ENCODE measurements around the gene PACS2.

GRCh38 chr14:105356927-105357326 is 42.4 kb downstream of the PACS2 start:
- no peak for TF ChIP-seq CTCF (IDR thresholded peaks at IDR 0.05; ENCODE audit: insufficient read depth, low read length)
- no peak for TF ChIP-seq REST (IDR thresholded peaks at IDR 0.05; ENCODE audit: insufficient replicate concordance, low read depth)
- no peak for TF ChIP-seq GABPA (IDR thresholded peaks at IDR 0.05; ENCODE audit: low read depth)
- TF ChIP-seq POLR2AphosphoS5 (IDR thresholded peaks at IDR 0.05; ENCODE audit: low read depth), result no peak
- no peak for TF ChIP-seq SPI1 (IDR thresholded peaks at IDR 0.05; ENCODE audit: borderline replicate concordance, low read depth)

Measured in HL-60 (cell line).